NCI-H82 (cell line): ENCODE data around the gene CDC42BPG.
A peak's percentile ranks its signal among the peaks of the same experiment; 100 is the strongest.

Experiments
- DNase-seq: peaks from one replicate; lab custom pipeline; 2025; lab: John Stamatoyannopoulos, UW

CDC42BPG gene

DNA sequence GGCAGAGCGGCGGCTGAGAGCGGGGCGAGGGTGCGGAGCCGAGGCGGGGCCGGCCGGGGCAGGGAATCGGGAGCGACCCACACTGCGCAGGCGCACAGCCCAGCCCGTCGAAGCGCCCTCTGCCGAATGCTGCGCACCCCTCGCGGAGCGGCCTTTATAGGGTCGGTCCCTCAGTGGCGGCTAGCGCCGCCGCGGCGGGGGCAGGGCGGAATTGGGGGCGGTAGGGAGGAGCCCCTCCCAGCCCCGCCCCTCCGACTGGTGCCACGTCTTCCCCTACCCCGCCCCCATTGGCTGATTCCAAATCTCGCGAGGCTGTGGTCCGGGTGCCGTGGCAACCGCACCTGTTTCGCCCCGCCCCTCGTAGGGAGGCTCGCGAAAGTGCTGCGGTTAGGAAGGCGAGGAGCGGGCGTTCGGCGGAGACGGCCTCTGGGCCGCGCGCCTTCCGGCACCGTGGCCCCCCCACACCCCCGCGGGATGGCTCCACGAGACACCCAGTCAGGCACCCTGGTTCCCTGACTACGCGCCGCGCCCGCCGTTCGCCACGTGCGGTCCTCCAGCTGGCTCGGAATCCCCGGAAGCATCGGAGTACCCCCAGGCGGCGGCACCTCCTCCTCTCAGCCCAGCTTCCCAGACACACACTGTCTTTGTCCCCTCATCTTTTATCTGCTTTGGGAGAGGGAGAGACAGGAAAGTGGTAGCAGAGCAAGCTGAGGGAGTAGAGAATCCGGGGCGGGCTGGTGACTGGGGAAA lies 34.2 kb upstream of the CDC42BPG start, which contains the start of gene EHD1:
EHD1 (minus strand) TSS at position 128 of the 750 bp plus-strand sequence. CDS start 157 bp downstream, outside the sequence.
- DNase-seq: peak; percentile 99

GRCh38 chr11:64878223-64878493 lies 33.7 kb upstream of the CDC42BPG start:
- DNase-seq: no peak

- DNase-seq: no peak
Measured at GRCh38 chr11:64877390-64878222, 33.2 kb upstream of the CDC42BPG start.

DNA sequence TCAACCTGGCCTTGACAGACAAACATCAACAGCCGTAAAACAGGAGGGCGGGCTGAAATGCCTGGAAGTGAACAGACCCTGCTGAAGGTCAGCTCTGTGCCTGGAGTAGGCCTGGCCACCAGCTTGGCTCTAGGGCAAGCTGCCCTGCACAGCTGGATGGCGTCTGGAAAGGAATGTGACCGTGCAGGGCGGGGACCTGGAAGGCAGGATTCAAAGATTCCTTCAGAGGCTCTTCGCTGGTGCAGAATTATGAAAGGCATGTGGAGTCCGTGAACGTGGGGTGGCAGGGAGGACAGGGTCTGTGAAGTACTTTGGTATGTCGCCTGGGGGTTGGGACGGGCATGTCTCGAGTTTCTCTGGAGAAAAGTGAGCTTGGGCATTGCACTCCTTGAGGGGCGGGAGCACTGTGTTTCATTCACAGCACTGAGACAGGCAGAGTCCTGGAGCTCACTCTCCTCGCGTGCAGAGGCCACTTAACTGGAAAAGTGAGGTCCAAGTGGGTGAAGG lies 32.4 kb upstream of the CDC42BPG start:
- no peak for DNase-seq

DNA sequence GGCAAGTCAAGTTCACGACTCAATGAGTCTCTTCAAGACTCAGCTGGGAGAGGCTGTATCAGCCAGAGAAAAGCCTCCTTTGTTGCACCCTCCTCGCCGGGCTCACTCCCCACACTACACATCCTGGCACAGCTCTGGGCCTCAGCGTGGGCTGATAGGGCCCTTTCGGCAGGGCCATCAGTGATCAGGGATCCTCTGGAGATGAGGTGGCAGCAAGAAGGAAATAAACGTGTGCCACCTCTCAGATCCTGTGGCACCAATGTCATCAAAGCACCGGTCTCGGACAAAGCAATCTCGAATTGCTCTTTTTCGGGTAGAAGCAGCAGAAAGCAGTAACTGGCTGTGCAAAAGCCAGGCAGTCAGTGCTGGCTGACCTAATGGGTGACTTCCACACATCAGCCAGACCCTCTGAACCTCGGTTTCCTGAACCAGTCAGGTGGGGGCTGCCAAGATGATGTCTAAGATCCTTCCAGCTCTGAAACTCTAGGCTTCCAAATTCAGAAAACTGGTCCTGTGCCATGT lies 31.8 kb upstream of the CDC42BPG start:
- DNase-seq: no peak

- no peak for DNase-seq
Measured at GRCh38 chr11:64875369-64876228, 31.1 kb upstream of the CDC42BPG start.

DNA sequence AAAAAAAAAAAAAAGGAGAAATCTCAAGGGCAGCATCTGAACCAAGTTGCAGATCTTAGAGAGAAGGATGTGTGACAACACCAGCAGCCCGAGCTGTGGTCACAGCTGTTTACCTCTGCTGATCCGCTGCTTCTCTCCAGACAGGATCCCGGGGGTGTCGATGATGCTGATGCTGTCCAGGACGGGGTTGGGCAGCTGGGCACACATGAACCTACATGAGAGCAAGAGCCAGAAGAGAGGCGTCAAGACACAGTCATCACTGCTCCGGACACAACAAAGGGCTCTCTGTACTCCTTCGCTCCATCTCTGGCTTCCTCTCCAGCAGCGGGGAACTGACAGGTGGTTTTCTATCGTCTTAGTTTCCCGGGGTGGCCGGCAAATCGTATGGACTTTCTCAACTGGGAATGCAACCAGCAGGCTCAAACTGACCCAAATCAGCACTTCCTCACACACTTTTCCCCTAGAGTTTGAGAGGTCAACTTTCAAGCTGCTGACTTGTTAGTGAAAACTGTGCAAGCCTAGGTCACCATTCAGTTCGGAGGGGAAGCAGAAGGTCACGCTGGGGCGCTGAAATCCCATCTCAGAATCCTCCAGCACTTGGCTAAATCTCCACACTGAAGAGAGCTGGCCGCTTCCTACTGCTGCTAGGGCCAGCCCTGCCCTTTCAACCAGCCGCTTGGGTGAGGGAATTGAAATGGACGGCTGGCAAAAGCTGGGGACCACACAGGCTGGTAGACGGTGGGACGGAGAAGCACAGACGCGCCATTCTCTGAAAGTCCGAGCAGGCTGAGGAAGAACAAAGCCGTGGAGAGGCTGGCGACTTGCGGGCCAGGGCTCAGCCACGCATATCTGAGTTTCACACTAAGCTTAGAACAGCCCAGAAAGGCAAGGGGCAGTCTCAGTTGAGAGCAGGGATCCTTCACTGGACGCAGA lies 30.1 kb upstream of the CDC42BPG start:
- DNase-seq: no peak

DNA sequence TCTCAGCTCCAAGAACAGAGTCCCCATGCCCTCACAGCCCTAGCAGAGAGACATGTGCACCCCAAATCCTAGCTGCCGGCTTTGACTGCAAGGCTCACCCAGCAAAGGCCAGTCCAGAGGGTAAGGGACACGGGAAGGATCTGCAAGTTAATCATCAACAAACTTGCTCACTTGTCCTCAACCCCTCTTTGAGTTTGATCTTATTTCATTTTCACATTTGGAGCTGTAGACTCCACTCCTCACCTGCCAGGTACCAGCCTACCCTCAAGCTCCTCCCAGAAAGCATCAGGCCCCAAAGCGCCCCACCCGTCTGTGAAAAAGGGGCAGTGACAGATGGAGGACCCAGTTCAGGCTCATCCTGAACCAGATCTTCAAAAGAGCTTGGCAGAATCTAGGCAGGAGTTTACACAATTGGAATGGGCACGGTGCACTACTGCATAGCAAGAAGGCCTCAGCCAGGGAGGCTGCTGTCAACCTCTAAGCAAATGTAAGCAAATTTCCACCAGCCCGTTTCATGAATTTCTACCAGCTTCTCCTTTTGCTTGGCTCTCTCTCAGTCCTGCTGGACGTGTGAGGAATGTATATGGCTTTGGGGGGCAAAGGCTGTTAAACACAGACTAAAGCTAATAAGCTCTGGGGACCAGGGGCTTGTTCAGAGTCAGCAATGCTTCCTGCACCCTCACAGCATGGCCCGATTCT lies 28.5 kb upstream of the CDC42BPG start:
- no peak for DNase-seq

DNA sequence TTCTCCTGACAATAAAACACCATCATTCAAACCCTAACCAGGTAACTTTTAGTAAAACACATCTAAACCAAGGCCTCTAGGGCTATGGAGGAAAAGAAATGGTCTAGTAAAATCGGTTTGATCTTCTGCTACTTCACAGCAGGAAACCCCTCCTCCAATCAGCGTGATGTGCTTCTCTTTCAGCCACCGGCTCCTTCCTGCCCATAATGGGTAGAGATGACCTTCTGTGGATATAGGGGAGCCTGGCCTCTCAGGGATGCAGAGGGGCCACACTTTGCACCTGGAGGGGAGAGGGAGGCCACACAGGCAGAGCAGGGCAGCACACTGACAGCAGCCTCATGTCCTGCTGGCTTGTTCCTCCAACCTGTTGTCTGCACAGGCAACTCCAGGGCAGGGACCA lies 27.0 kb upstream of the CDC42BPG start:
- DNase-seq: no peak

GRCh38 chr11:64870893-64871466 lies 26.5 kb upstream of the CDC42BPG start:
- no peak for DNase-seq

DNA sequence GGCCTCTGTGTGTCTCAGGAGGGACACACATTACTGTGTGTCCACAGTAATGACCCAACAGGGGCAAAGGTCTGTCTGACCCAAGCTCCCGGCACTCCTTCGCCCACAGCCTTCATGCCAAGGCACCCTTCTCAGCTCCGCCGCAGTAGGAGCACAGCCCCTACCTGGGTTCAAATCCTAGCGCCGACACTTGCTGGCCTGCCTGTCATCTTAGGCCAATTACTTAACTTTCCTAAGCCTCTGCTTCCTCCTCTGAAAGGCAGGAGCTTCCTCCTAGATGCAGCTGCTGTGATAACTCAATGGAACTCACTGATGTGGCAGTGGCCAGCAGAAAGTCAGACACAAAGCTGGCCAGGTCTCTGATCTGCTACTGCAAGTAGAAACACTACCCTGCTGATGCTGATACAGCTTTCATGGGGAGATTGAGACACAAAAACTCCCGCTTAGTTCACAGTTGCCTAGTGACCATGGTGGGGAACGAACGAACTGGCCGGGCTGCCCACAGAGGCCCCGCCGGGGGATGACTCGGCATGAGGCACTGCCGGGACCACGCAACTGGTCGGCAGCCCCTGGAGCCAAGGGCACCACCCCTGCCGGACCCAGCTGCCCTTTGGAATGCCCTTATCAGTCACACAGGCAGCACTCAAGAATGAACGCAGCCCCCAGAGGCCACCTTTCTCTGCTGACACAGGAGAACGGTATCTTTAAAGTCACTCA lies 25.9 kb upstream of the CDC42BPG start:
- no peak for DNase-seq

GRCh38 chr11:64869571-64870175 lies 25.2 kb upstream of the CDC42BPG start:
- DNase-seq: peak; percentile 62

DNA sequence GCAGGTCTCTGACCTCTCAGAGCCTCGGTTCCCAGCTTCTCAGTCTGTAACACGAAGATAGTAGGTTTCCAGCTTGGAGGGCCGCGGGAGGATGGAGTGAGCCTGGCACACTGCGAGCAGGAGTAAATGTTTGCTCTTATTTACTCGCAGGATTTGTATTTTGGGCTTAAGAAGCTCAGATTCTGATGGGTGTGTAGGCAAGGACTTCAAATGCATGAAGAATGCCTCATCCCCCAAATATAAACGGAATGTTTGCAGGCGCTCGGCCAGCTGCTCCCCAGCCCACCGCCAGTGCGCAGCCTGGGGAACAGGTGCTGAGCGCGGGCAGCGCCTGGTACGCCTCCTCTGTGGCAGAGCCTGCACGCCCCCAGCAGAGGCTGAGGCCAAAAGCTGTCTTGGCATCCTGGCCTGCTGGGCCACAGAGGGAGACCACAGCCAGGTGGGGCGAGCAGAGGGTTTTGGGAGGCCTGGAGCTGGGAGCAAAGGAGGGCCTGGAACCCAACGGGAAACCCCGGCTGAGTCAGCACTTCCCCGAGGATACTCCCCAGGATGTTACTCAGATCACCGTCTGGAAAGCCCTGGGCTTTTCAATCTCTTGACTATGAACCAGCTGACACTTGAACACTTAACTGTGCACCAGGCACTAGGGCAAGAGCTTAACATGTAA lies 24.6 kb upstream of the CDC42BPG start:
- no peak for DNase-seq

DNA sequence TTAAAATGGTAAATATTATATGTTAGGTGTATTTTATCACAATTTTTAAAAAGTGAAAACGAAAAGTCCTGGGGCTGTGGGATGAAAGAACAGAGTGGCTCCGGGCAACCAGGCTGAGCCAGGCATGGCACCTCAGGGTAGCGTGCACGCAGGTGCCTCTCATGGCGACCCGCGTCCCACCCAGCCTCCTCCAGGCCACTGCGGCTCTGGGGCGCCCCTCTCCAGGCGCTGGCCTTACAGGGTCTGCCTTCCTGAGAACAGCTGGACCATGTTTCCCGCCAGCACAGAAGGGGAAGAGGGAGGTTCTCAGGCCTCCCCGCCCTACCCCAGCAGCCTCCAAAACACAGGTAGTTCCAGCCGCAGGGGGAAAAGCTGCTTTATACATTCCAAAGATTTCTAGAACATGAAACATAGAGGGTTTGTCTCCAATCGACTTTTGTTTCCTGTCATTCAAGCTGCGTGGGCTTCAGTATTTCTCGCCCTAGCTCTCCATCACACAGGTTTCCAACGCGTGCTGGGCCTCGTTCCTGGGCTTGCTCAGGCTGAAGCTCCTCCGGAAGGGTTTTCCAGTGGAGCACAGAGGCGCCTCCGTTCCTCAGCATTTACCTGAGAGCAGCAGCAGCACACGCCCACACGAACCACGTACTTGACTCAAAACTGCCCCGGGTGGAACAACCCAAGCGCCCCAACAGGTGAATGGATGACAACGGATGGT lies 23.5 kb upstream of the CDC42BPG start:
- no peak for DNase-seq

DNA sequence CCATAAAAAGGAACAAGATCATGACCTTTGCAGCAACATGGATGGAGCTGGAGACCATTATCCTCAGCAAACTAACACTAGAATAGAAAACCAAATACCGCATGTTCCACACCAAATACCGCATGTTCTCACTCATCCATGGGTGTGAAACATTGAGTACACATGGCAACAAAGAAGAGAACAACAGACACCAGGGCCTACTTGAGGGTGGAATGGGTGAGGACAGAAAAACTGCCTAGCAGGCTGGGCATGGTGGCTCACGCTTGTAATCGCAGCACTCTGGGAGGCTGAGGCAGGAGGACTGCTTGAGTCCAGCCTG lies 21.7 kb upstream of the CDC42BPG start:
- DNase-seq: no peak

- DNase-seq: no peak
Measured at GRCh38 chr11:64865286-64866172, 21.1 kb upstream of the CDC42BPG start.
